OCI-LY1 (cell line): ENCODE data around the gene UAP1.

Experiments
- H2AFZ ChIP-seq: fragments of 200-600 bp; sonication (generic), shearing (Covaris generic); 2 replicates; pipeline ENCODE4 v1.6.0; 2014; ENCODE audit warnings: antibody characterized with exemption, mild to moderate bottlenecking, low read length
- H3F3A ChIP-seq: fragments of 200-600 bp; sonication (generic), shearing (Covaris generic); 2 replicates; pipeline ENCODE4 v1.6.0; 2014; ENCODE audit warnings: mild to moderate bottlenecking, antibody characterized with exemption, low read length, moderate library complexity; ENCODE audit not compliant: insufficient read depth
- H3K27ac ChIP-seq: fragments of 200-600 bp; sonication (generic); 2 replicates; pipeline ENCODE4 v1.5.1; 2014; ENCODE audit warnings: low read length, mixed run types, mild to moderate bottlenecking, low read depth; ENCODE audit not compliant: poor library complexity, severe bottlenecking
- H3K27me3 ChIP-seq: fragments of 200-600 bp; sonication (generic); 2 replicates; pipeline ENCODE4 v1.6.0; 2014; ENCODE audit warnings: antibody characterized with exemption, mild to moderate bottlenecking, low read length, moderate library complexity; ENCODE audit not compliant: insufficient read depth
- H3K36me3 ChIP-seq: fragments of 200-600 bp; sonication (generic); 2 replicates; pipeline ENCODE4 v1.6.1; 2014; ENCODE audit warnings: mild to moderate bottlenecking, antibody characterized with exemption, low read length, moderate library complexity, mixed read lengths; ENCODE audit not compliant: insufficient read depth
- H3K4me1 ChIP-seq: fragments of 200-600 bp; sonication (generic); 2 replicates; pipeline ENCODE4 v1.5.1; 2014; ENCODE audit warnings: mild to moderate bottlenecking, low read length, moderate library complexity; ENCODE audit not compliant: insufficient read depth, severe bottlenecking
- H3K4me2 ChIP-seq: fragments of 200-600 bp; sonication (generic), shearing (Covaris generic); 2 replicates; pipeline ENCODE4 v1.6.1; 2014; ENCODE audit warnings: low read length
- H3K4me3 ChIP-seq: fragments of 200-600 bp; sonication (generic); 2 replicates; pipeline ENCODE4 v1.5.1; 2014; ENCODE audit warnings: low read length, low read depth, mild to moderate bottlenecking, mixed read lengths; ENCODE audit not compliant: poor library complexity, severe bottlenecking
- H3K79me2 ChIP-seq: fragments of 200-600 bp; shearing (Covaris generic); 2 replicates; pipeline ENCODE4 v1.6.1; 2016; ENCODE audit warnings: mixed run types, low read length, mixed read lengths; ENCODE audit not compliant: insufficient read depth
- H3K9ac ChIP-seq: fragments of 200-600 bp; sonication (generic), shearing (Covaris generic); 2 replicates; pipeline ENCODE4 v1.6.1; 2014; ENCODE audit warnings: mild to moderate bottlenecking, low read length, mixed read lengths
- H3K9me2 ChIP-seq: fragments of 200-600 bp; sonication (generic), shearing (Covaris generic); 2 replicates; pipeline ENCODE4 v1.6.1; 2014; ENCODE audit warnings: low read depth, mild to moderate bottlenecking, low read length, mixed read lengths
- H3K9me3 ChIP-seq: fragments of 200-600 bp; shearing (Covaris generic); 2 replicates; pipeline ENCODE4 v1.6.1; 2014; ENCODE audit warnings: low read length, mixed read lengths
- H4K20me1 ChIP-seq: fragments of 200-600 bp; sonication (generic), shearing (Covaris generic); 2 replicates; pipeline ENCODE4 v1.6.0; 2016; ENCODE audit warnings: mild to moderate bottlenecking, low read length; ENCODE audit not compliant: insufficient read depth
- CTCF ChIP-seq: fragments of 200-600 bp; sonication (generic), shearing (Covaris generic); IDR thresholded peaks from 2 replicates; pipeline ENCODE4 v1.5.1; 2017; ENCODE audit warnings: mild to moderate bottlenecking, antibody characterized with exemption, low read length, moderate library complexity, mixed read lengths
- EZH2 ChIP-seq: fragments of 200-600 bp; sonication (generic), shearing (Covaris generic); IDR thresholded peaks from 2 replicates; pipeline ENCODE4 v1.8.0; 2017; ENCODE audit warnings: borderline replicate concordance, mixed run types, mild to moderate bottlenecking, antibody characterized with exemption, low read length, moderate library complexity, mixed read lengths

The UAP1 gene

GRCh38 chr1:162632698-162633080 lies 71.2 kb downstream of the UAP1 start:
- Histone ChIP-seq H4K20me1 (no peaks in the 10 kb centered on the region), H3K36me3 (no peaks in the 10 kb centered on the region), H3K27me3 (no peaks in the 10 kb centered on the region), H3K4me1 (no peaks in the 10 kb centered on the region), H3K9me3 (no peaks in the 10 kb centered on the region), H3K4me3 (no peak overlapping the region), H3K4me2 (no peak overlapping the region), H3F3A (no peaks in the 10 kb centered on the region), H2AFZ (no peak overlapping the region), H3K9ac (no peak overlapping the region), H3K27ac (no peak overlapping the region), H3K9me2 (no peaks in the 10 kb centered on the region), H3K79me2 (no peaks in the 10 kb centered on the region)
- no peak for TF ChIP-seq EZH2
- no peak for TF ChIP-seq CTCF

- Histone ChIP-seq H3K79me2 (no peaks in the 10 kb centered on the region), H3K4me3 (no peak overlapping the region), H3K36me3 (no peaks in the 10 kb centered on the region), H3K9me2 (no peaks in the 10 kb centered on the region), H4K20me1 (no peaks in the 10 kb centered on the region), H3K27me3 (no peaks in the 10 kb centered on the region), H3K27ac (no peak overlapping the region), H2AFZ (no peak overlapping the region), H3K4me1 (no peaks in the 10 kb centered on the region), H3F3A (no peaks in the 10 kb centered on the region), H3K4me2 (no peak overlapping the region), H3K9me3 (no peaks in the 10 kb centered on the region), H3K9ac (no peak overlapping the region)
- TF ChIP-seq CTCF (no peak), EZH2 (no peak)
Observed at GRCh38 chr1:162633081-162633762, 71.7 kb downstream of the UAP1 start.

- H3K27ac ChIP-seq = no peak overlapping the region
- no peaks in the 10 kb centered on the region for H4K20me1 ChIP-seq
- no peak overlapping the region for H3K4me3 ChIP-seq
Observed at GRCh38 chr1:162635418-162635817, 73.9 kb downstream of the UAP1 start.

More at GRCh38 chr1:162635418-162635817, 73.9 kb downstream of the UAP1 start:
- H3F3A ChIP-seq = no peaks in the 10 kb centered on the region
- no peaks in the 10 kb centered on the region for H3K9me3 ChIP-seq
- H3K4me1 ChIP-seq = no peaks in the 10 kb centered on the region
- H3K27me3 ChIP-seq = no peaks in the 10 kb centered on the region
- H3K4me2 ChIP-seq = no peak overlapping the region
- no peaks in the 10 kb centered on the region for H3K36me3 ChIP-seq
- H3K79me2 ChIP-seq = no peaks in the 10 kb centered on the region
- H3K9me2 ChIP-seq = no peaks in the 10 kb centered on the region
- H3K9ac ChIP-seq = no peak overlapping the region
- no peak for TF ChIP-seq CTCF
- H2AFZ ChIP-seq = no peak overlapping the region
